ENCODE data around the gene BPI.
"Not testable (repeated sequence)": the region's sequence is repeated elsewhere in the genome, so short reads cannot be mapped to it uniquely, and the experiment has no call there.

BPI gene

GRCh38 chr20:38304845-38305447 is 990 bp downstream of the BPI start:
- DNase-seq (ENCODE audit: low read depth): no peak

GRCh38 chr20:38305541-38305940 is 1.6 kb downstream of the BPI start:
- DNase-seq (ENCODE audit: low read depth): no peak

- DNase-seq (ENCODE audit: low read depth): no peak
Measured at GRCh38 chr20:38306379-38306778, 2.4 kb downstream of the BPI start.

GRCh38 chr20:38307371-38308046 is 3.6 kb downstream of the BPI start:
- no peak for DNase-seq (ENCODE audit: low read depth)

GRCh38 chr20:38308047-38308438 is 4.1 kb downstream of the BPI start:
- no peak for DNase-seq (ENCODE audit: low read depth)

GRCh38 chr20:38308447-38308846 is 4.5 kb downstream of the BPI start:
- no peak for DNase-seq (ENCODE audit: low read depth)

- no peak for DNase-seq (ENCODE audit: low read depth)
Measured at GRCh38 chr20:38311091-38311490, 7.1 kb downstream of the BPI start.

GRCh38 chr20:38311491-38311890 is 7.5 kb downstream of the BPI start:
- DNase-seq (ENCODE audit: low read depth): no peak

GRCh38 chr20:38313676-38314075 is 9.7 kb downstream of the BPI start:
- no peak for DNase-seq (ENCODE audit: low read depth)

GRCh38 chr20:38314350-38314749 is 10.4 kb downstream of the BPI start:
- not testable (repeated sequence) for DNase-seq (ENCODE audit: low read depth)

- DNase-seq (ENCODE audit: low read depth): no peak
Measured at GRCh38 chr20:38315290-38315966, 11.5 kb downstream of the BPI start.

GRCh38 chr20:38316341-38316740 is 12.4 kb downstream of the BPI start:
- DNase-seq (ENCODE audit: low read depth): no peak

- DNase-seq (ENCODE audit: low read depth): no peak
Measured at GRCh38 chr20:38317422-38317821, 13.5 kb downstream of the BPI start.

- no peak for DNase-seq (ENCODE audit: low read depth)
Measured at GRCh38 chr20:38320221-38320620, 16.3 kb downstream of the BPI start.

- no peak for DNase-seq (ENCODE audit: low read depth)
Measured at GRCh38 chr20:38321959-38322598, 18.1 kb downstream of the BPI start.

- DNase-seq (ENCODE audit: low read depth): no peak
Measured at GRCh38 chr20:38324159-38324558, 20.2 kb downstream of the BPI start.

- no peak for DNase-seq (ENCODE audit: low read depth)
Measured at GRCh38 chr20:38325167-38325566, 21.2 kb downstream of the BPI start.

GRCh38 chr20:38325905-38326304 is 21.9 kb downstream of the BPI start:
- DNase-seq (ENCODE audit: low read depth): no peak

- DNase-seq (ENCODE audit: low read depth): no peak
Measured at GRCh38 chr20:38326309-38326708, 22.4 kb downstream of the BPI start.

GRCh38 chr20:38330638-38331037 is 26.7 kb downstream of the BPI start:
- DNase-seq (ENCODE audit: low read depth): no peak

- DNase-seq (ENCODE audit: low read depth): no peak
Measured at GRCh38 chr20:38331245-38331644, 27.3 kb downstream of the BPI start.

- DNase-seq (ENCODE audit: low read depth): no peak
Measured at GRCh38 chr20:38331814-38332213, 27.9 kb downstream of the BPI start.

- DNase-seq (ENCODE audit: low read depth): no peak
Measured at GRCh38 chr20:38334016-38334415, 30.1 kb downstream of the BPI start.

All from GM04503 (cell line).